Measurements from ENCODE around the gene SLC11A1.

Gene SLC11A1

DNA sequence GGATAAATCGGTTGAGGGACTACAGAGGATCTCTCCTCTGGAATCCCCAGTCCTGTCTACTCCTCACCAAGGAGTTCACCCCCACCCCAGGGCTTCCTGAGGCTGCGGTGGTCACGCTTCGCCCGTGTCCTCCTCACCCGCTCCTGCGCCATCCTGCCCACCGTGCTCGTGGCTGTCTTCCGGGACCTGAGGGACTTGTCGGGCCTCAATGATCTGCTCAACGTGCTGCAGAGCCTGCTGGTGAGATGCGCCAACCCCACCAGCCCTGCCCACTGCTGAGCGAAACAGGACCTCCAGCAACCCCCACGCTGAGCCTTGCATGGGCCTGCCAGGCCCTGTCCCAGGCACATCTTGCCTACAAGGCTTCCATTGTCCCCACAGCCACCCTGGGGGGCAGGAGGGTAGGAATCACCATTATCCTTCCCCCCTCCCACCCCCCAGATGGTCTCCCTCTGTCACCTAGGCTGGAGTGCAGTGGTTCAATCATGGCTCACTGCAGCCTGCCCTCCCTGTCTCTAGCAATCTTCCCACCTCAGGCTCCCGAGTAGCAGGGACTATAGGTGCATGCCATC is 10.9 kb downstream of the SLC11A1 start:
- in situ Hi-C loops (cut with HindIII; ENCODE audit: low sequenced_read_pairs): no loop called here

DNA sequence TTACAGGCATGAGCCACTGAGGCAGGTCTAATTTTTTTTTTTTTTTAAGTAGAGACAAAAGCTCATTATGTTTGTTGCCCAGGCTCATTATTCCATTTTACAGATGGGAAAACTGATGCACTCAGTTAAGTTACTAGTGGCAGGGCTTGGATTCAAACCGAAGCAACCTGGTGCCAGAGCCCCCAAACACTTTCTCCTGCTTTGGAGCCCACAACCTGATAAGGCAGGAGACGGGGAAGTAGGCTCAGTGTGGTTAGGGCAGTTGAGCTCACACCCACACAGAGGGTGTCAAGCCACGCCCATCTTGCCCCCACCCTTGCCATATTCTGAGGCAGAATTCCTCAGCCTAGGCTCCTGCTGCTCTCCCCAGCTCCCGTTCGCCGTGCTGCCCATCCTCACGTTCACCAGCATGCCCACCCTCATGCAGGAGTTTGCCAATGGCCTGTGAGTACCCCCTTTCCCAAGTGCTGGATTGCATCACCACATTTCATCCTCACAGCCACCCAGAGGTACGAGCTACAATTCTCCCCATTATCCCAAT is 11.7 kb downstream of the SLC11A1 start:
- in situ Hi-C loops (cut with HindIII; ENCODE audit: low sequenced_read_pairs): no loop called here

DNA sequence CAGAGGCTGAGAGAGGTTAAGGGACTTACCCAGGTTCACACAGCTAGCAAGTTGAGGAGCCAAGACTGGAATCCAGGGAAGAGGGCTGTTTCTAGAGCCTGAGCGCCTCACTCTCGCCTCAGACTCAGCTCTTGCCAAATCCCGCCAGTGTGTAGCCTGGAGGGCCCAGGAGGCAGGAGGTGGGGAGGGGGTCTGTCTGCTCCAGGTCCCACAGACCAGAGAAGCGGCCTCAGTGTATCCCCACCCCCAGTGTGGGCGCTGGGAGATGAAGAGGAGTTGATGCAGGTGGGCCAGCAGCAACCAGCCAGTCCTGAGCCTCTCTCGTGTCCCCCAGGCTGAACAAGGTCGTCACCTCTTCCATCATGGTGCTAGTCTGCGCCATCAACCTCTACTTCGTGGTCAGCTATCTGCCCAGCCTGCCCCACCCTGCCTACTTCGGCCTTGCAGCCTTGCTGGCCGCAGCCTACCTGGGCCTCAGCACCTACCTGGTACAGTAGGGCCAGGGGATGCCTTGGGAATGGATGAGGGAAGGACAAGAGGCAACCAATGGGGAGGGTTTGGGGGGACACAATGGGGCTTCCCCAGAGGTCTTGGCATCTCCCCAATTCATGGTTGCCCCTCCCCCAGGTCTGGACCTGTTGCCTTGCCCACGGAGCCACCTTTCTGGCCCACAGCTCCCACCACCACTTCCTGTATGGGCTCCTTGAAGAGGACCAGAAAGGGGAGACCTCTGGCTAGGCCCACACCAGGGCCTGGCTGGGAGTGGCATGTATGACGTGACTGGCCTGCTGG is 12.4 kb downstream of the SLC11A1 start:
- in situ Hi-C loops (cut with HindIII; ENCODE audit: low sequenced_read_pairs): no loop called here

DNA sequence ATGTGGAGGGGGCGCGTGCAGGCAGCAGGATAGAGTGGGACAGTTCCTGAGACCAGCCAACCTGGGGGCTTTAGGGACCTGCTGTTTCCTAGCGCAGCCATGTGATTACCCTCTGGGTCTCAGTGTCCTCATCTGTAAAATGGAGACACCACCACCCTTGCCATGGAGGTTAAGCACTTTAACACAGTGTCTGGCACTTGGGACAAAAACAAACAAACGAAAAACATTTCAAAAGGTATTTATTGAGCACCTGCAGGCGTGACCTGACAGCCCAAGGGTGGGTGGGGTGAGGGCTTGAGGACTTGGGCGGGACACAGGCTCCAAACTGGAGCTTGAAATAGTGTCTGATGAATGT is 13.0 kb downstream of the SLC11A1 start:
- in situ Hi-C loops (cut with HindIII; ENCODE audit: low sequenced_read_pairs): no loop called here

DNA sequence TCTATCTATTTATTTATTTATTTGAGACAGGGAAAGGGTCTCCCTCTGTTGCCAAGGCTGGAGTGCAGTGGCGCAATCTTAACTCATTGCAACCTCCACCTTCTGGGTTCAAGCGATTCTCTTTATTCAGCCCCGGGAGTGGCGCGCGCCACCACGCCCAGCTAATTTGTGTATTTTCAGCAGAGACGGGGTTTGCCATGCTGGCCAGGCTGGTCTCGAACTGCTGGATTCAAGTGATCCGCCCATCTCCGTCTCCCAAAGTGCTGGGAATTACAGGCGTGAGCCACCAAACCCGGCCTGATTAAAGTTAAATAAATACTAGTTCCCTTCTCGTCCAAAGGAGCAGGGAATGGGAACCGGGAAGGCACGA is 13.4 kb downstream of the SLC11A1 start:
- in situ Hi-C loops (cut with HindIII; ENCODE audit: low sequenced_read_pairs): no loop called here

DNA sequence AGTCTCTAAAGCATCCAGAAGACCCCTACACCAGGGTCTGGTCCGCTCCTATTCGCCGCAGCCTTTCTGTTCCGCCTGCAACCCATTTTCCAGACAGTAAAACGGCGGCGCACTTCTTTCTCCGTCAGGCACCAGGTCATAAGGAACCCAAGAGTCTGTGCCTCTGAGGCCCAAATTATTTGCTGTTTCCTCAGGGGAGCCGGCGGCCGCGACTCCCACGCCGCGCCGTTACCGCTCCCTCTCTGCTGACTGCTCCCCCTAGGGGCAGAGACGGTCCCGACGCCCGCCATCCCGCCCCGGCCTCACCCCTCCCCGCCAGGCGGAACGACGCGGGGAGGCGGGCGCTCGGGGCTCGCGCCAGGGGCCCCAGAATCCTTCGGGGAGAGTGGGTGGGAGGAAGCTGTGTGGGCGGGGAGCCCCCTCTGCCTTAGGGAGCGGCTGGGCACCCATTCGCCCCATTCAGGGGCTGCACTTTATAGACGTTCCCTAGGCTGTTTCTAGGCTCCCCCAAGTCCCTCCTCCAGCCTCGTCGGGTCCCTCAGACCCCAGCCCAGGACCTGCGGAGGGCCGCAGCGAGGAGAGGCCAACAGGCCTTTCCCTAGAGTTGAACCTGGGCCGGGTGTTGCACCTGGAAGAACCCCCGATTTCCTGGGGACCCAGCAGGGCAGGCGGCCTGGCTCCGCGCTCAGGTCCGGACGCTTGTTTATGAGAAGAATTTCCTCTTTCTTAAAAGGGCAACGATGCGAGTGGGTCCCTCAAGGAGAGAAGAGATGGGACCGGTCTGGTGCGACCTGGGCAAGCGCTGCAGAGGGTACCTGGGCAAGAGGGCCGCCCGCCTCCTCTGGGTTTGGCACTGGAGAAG is 14.0 kb downstream of the SLC11A1 start:
- in situ Hi-C loops (cut with HindIII; ENCODE audit: low sequenced_read_pairs): no loop called here

DNA sequence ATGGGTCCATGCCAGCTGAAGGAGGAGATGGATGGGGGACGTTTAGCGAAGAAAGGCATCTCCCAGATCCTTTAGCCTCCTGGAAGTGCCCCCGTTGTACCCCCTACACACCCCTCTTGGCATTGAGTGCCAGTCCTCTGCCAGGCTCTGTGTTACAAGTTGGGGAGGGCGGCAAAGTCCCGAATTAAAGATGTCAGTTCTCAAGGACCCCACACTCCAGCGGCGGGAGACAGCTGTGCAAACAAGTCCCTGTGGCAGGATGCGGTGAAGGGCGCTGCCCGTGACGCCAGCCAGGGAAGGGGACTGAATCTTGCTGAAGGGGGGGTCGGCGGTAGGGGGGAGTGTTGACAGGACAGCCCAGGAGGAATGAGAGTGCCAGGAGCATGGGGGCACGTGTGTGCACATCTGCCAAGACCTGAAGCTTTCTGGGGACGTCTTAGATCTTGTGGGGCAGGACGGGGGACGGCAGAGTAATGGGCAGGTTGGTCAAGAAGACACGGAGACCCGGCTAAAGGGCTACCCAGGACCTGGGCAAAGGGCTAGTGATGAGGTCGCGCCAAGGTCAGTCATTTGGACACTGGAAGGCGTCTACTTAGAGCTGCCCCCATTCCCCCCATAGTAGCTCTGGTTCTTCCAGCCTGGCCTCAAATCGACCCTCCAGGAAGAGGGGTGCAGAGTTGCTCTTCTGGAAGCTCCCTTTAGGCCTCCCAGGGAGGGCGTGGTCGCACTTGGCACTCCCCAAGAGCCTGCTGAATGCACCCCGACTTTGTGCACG is 14.8 kb downstream of the SLC11A1 start:
- in situ Hi-C loops (cut with HindIII; ENCODE audit: low sequenced_read_pairs): no loop called here

DNA sequence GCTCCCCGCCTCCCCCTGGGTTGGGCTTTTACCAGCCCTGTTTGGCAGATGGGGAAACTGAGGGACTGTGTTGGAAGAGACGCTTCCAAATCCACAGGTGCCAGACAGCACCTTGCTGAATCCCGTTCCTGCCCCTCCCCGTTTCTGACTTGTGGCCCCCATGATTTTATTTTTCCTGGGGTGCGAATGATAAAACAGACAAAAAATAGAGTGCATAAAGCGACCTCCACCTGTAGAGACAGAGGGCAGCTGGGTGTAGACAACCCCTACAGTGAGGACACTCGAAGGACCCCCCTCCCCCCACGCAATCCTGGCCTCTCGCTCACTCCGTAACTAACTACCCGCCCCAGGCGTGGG is 15.4 kb downstream of the SLC11A1 start:
- in situ Hi-C loops (cut with HindIII; ENCODE audit: low sequenced_read_pairs): no loop called here

DNA sequence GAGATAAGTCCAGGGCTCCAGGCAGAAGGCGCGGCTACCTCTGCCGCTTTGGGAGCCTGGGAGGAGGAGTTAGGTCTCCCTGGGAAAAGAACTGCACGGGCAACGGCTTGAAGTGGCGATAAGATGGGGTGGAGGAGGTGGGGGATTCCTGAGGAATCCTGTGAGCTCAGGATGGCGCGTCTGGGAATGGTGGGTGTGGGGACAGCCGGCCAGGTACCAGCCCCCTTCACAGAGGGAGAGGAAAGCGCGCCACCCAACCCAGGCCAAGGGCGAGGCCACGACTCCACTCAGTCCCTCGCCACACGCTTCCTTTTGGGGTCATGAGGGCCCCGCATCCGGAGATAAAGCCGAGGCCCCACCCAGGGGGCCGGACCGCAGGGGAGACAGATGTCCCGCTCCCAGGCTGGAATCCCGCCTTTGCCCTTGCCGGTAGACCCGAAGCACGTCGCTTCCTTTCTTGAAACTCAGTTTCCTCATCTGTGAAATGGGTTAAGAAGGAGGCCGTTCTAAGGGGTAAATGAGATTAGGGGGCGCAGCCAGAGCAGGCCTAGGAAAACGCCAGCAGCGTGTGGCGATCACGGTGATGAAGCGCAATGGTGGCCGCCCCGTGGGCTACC is 15.9 kb downstream of the SLC11A1 start:
- in situ Hi-C loops (cut with HindIII; ENCODE audit: low sequenced_read_pairs): no loop called here

DNA sequence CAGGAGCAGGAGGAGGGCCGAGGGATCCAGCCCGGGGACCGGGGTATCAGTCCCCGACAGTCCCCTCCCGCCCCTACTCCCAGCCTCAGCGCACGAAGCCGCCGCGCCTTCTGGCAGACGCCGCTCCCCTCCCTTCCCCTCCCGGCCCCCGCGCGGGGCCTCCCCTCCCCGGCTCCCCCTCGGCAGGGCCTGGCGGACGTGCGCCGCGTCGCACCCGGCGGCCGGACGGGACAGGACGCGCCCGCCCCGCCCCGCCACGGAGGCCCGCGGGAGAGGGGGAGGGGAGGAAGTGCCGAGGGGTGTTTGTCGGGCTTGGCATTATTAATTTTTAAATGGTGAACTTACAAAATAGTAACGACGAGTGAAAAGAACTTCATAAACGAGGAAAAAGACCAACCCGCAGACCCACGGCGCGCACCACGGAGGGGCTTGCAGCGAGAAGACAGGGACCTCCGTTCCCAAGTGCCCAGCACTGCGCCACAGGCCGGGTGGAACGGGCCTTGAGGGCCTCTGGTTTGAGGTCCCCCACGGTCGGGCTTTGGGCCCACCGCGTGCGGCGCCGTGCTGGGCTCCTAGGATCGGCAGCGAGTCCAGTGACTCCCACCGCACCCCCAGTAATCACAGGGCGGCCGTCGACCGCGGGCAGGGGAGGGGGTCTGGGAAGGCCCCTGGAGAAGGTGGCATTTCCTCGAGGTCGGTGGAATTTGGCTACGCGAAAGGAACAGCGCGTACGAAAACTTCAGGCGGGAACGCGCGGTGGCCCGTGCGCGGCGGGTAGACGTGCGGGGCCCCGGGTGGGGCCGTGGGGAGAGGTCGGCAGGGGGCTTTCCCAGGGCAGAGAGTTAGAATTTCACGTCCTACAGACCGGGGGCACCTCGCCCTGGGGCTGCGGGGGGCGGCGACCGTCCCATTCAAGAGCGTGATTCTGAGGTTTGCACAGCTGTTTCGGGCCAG is 16.6 kb downstream of the SLC11A1 start:
- in situ Hi-C loops (cut with HindIII; ENCODE audit: low sequenced_read_pairs): no loop called here

DNA sequence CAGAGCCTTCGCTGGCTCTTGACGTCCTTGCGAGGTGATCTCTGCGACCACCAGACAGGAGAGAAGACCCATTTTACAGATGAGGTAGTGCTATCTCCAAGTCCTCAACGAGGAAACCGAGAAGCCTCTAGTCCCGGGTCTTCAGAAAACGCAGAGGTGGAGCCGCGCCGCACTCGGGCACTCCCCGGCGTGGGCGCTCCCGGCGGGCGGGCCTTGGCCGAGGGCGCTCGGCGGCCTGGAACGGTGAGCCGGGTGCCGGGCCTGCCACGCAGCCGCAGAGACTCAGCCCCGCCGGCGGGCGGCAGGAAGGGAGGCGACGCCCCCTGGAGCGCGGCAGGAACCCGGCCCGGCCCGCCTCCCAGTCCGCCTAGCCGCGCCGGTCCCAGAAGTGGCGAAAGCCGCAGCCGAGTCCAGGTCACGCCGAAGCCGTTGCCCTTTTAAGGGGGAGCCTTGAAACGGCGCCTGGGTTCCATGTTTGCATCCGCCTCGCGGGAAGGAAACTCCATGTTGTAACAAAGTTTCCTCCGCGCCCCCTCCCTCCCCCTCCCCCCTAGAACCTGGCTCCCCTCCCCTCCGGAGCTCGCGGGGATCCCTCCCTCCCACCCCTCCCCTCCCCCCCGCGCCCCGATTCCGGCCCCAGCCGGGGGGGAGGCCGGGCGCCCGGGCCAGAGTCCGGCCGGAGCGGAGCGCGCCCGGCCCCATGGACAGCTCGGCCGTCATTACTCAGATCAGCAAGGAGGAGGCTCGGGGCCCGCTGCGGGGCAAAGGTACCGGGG is 17.5 kb downstream of the SLC11A1 start, which contains the start of gene CTDSP1:
TSS of gene CTDSP1 (plus strand) at position 478 of the 776 bp plus-strand sequence. CDS start at position 701, 223 bp downstream.
- in situ Hi-C loops (cut with HindIII; ENCODE audit: low sequenced_read_pairs): loop anchor here (5.0 kb wide), 1 partner anchor 102 kb away; no protein-coding TSS in a partner anchor

DNA sequence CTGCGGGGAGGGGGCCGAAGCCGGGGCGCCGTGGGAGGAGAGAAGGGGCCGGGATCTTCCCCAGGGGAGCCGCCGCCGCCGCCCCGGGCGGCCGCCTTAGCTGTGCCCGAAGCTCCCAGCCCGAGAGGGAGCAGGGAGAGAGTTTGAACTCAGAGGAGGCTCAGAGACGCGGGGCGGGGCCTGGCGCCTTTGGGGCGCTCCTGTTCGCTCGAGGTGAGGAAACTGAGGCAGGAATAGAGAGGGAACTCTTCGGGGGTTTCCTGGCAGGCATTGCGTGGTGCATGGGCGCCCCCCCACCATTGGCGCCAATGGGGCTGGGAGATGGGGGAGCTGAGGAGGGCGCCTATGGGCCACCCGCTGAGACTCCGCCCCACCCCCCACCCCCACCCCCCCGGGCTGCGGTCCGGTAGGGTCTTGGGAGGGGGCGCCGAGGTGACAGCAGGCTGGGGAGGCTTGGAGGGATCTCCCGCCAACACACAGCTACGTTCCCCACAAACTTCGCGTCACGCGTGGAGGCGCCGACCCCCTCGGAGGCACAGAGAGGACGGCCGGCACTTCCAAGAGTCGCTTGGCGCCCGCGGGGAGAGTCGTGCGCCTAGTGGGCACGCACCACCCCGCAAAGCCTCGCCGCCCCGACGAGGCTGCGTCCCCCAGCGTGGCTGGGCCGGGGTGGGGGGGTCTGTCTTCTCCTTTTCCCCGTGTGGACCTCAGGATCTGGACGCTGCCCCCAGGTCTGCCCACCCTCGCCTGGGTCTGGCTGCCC is 18.3 kb downstream of the SLC11A1 start:
- in situ Hi-C loops (cut with HindIII; ENCODE audit: low sequenced_read_pairs): loop anchor here (5.0 kb wide), 1 partner anchor 103 kb away; no protein-coding TSS in a partner anchor

DNA sequence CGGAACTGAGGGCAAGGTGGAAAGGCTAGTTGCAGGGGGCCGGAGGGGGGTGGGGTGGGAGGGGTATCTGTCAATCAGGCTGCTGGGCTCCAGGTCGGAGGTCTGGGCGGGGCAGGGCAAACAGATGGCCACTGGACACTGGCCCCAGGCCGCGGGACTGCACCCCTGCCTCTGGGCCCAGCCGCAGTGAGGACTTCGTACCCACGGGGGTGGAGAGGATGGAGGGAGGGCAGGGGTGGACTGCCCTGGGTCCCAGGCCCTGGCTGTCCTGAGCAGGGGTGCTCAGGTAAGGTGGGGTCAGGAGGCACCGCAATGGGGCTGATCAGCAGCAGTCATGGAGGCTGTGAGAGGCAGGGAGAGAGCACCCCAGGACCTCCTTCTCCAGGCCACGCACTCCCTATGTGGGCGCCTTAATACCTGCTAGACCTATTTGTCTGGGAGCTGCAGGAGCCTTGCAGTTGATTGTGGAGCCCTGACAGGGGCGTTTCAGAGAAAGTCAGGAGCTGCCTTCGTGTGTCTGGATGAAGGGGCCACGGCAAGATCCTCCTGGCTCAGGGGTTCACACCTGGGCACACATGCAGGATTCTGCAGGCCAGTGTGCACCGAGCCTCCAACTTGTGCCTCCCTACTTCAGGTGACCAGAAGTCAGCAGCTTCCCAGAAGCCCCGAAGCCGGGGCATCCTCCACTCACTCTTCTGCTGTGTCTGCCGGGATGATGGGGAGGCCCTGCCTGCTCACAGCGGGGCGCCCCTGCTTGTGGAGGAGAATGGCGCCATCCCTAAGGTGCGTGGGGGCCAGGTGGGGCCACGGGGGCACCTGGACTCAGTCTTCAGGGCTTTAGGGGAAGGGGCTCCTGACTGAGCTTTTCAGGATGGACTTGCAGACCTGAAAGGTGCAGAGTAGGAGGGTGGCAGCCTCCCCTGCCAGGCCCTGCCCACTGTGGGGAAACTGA is 19.1 kb downstream of the SLC11A1 start:
- in situ Hi-C loops (cut with HindIII; ENCODE audit: low sequenced_read_pairs): loop anchor here (5.0 kb wide), 1 partner anchor 104 kb away; no protein-coding TSS in a partner anchor

DNA sequence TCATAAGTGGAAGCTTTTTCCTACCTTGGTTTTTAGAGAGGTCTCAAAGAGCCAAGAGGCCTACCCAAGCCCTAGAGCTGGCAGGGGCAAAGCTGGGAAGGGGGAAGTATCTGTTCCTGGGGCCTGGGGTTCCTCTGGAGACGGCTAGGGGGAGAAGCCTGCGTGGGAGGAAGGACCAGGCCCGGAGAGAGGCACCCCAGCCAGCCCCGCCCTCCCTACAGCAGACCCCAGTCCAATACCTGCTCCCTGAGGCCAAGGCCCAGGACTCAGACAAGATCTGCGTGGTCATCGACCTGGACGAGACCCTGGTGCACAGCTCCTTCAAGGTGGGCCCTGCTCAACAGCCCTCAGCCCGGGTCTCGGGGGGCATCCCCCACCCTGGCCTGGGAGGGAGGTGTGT is 19.8 kb downstream of the SLC11A1 start:
- in situ Hi-C loops (cut with HindIII; ENCODE audit: low sequenced_read_pairs): loop anchor here (5.0 kb wide), 1 partner anchor 105 kb away; no protein-coding TSS in a partner anchor

DNA sequence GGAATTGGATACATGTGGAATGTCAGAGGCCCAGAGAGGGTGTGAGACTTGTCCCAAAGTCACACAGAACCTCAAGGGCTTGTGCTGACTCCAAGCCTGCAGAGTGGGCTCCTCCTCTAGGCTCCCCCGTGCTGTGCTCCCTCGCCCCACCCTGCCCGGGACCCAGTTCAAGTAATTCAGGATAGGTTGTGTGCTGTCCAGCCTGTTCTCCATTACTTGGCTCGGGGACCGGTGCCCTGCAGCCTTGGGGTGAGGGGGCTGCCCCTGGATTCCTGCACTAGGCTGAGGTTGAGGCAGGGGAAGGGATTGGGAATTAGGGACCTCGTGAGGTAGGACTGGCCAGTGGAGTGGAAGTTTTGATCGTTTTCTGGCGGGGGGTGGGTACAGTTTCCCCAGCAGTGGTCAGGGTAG is 20.4 kb downstream of the SLC11A1 start:
- in situ Hi-C loops (cut with HindIII; ENCODE audit: low sequenced_read_pairs): loop anchor here (5.0 kb wide), 1 partner anchor 105 kb away; no protein-coding TSS in a partner anchor

DNA sequence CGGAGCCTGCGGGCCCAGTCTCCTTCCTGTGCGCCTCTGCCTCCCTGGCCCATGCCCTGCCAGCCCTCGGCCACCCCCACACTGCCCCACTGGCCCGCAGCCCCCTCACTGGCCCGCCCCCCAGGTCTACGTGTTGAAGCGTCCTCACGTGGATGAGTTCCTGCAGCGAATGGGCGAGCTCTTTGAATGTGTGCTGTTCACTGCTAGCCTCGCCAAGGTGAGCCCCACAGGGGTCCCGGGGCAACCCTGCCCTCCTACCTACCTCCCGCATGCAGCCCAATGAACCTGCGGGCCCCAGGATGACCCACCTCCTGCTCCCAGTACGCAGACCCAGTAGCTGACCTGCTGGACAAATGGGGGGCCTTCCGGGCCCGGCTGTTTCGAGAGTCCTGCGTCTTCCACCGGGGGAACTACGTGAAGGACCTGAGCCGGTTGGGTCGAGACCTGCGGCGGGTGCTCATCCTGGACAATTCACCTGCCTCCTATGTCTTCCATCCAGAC is 20.9 kb downstream of the SLC11A1 start:
- in situ Hi-C loops (cut with HindIII; ENCODE audit: low sequenced_read_pairs): loop anchor here (5.0 kb wide), 1 partner anchor 106 kb away; no protein-coding TSS in a partner anchor
